H1 (cell line): ENCODE measurements around the gene GIMAP5. TPM values are rescaled to one million over a fixed set of nuclear protein-coding genes. Genes with fewer than 3 reads are reported as not detected.

Source experiments
- CTCF ChIA-PET: fragments of 300-600 bp; sonication (Branson Sonifier 250); formaldehyde crosslinking; loops from one replicate; lab custom pipeline; 2021; ENCODE audit not compliant: partially characterized antibody; lab: Charles Lee
- POLR2A ChIA-PET: fragments of 300-600 bp; sonication (Branson Sonifier 250); formaldehyde crosslinking; loops from one replicate; lab custom pipeline; 2021; ENCODE audit warnings: inconsistent platforms; ENCODE audit not compliant: partially characterized antibody; lab: Charles Lee
- DNase-seq, 2 experiments: peaks; one replicate each; pipeline versions ENCODE4 v3.0.0 to v3.0.0-alpha.2; 2010 to 2022; ENCODE audit warnings: low spot score in 2 of 2, low read depth in 1 of 2, mixed read lengths in 1 of 2
- FAIRE-seq: peaks from 2 replicates; lab custom pipeline; 2011; peaks lifted over from hg19 to GRCh38; lab: Jason Lieb, UNC
- H2AFZ ChIP-seq: 2 replicates; pipeline ENCODE4 v1.8.1; 2012; ENCODE audit warnings: low read length, inconsistent platforms
- H2AK5ac ChIP-seq: 2 replicates; pipeline ENCODE4 v1.6.1; 2013; ENCODE audit warnings: low read depth, low read length
- H2BK120ac ChIP-seq: replicated peaks from 2 replicates; pipeline ENCODE3; 2013; ENCODE audit warnings: low read depth, low read length, inconsistent platforms
- H2BK12ac ChIP-seq: 2 replicates; pipeline ENCODE4 v1.6.1; 2013; ENCODE audit warnings: low read depth, low read length
- H2BK15ac ChIP-seq: 2 replicates; pipeline ENCODE4 v1.6.1; 2013; ENCODE audit warnings: low read length
- H2BK20ac ChIP-seq: 2 replicates; pipeline ENCODE4 v1.6.1; 2013; ENCODE audit warnings: low read length
- H2BK5ac ChIP-seq: 2 replicates; pipeline ENCODE4 v1.6.1; 2013; ENCODE audit warnings: low read depth, low read length
- H3K14ac ChIP-seq: 2 replicates; pipeline ENCODE4 v1.6.1; 2013; ENCODE audit warnings: inconsistent platforms; ENCODE audit not compliant: insufficient read length
- H3K18ac ChIP-seq: 2 replicates; pipeline ENCODE4 v1.6.1; 2013; ENCODE audit warnings: low read length; ENCODE audit errors: extremely low read depth
- H3K23ac ChIP-seq: 2 replicates; pipeline ENCODE4 v1.6.1; 2013; ENCODE audit warnings: inconsistent platforms; ENCODE audit not compliant: insufficient read length
- H3K23me2 ChIP-seq: 2 replicates; pipeline ENCODE4 v1.6.1; 2013; ENCODE audit warnings: low read depth, low read length
- H3K27ac ChIP-seq: 2 replicates; pipeline ENCODE4 v1.6.1; 2011; ENCODE audit warnings: low read depth, low read length, inconsistent platforms
- H3K27me3 ChIP-seq, 4 experiments: replicated peaks in 1 of 4; 1 replicate in 1 of 4; 2 replicates in 3 of 4; pipeline versions ENCODE4 v1.6.1 to v1.8.1; 2011 to 2013; ENCODE audit warnings: low read length in 3 of 4, mild to moderate bottlenecking in 3 of 4, inconsistent platforms in 2 of 4, mixed read lengths in 2 of 4, moderate library complexity in 1 of 4; ENCODE audit not compliant: control insufficient read depth in 3 of 4, insufficient read depth in 3 of 4; ENCODE audit errors: extremely low read depth in 1 of 4
- H3K36me3 ChIP-seq, 4 experiments: 2 replicates each; pipeline versions ENCODE4 v1.6.1 to v1.8.1; 2011 to 2013; ENCODE audit warnings: mild to moderate bottlenecking in 4 of 4, low read length in 3 of 4, moderate library complexity in 2 of 4, control low read depth in 1 of 4, inconsistent platforms in 1 of 4; ENCODE audit not compliant: insufficient read depth in 4 of 4, control insufficient read depth in 2 of 4
- H3K4ac ChIP-seq: replicated peaks from 2 replicates; pipeline ENCODE3; 2013; ENCODE audit warnings: low read length, low read depth, mixed read lengths, inconsistent platforms; ENCODE audit not compliant: insufficient read length
- H3K4me1 ChIP-seq, 4 experiments: replicated peaks in 1 of 4; 1 replicate in 1 of 4; 2 replicates in 3 of 4; pipeline versions ENCODE4 v1.6.1 to v1.8.1; 2011 to 2013; ENCODE audit warnings: low read length in 3 of 4, inconsistent platforms in 2 of 4, mixed read lengths in 1 of 4; ENCODE audit not compliant: insufficient read depth in 4 of 4, control insufficient read depth in 3 of 4
- H3K4me2 ChIP-seq, 2 experiments: 2 replicates each; pipeline versions ENCODE4 v1.6.1 to v1.8.1; 2011 to 2013; ENCODE audit warnings: low read depth in 2 of 2, low read length in 2 of 2, control low read depth in 1 of 2, inconsistent platforms in 1 of 2, mild to moderate bottlenecking in 1 of 2; ENCODE audit not compliant: insufficient read depth in 1 of 2
- H3K4me3 ChIP-seq, 4 experiments: fragments of 200-600, 300-600 bp in 1 of 4; sonication (generic), shearing (Covaris generic), sonication (Bioruptor Twin) in 1 of 4; 2 replicates each; pipeline versions ENCODE4 v1.5.1 to v1.8.1; 2011 to 2016; ENCODE audit warnings: low read length in 4 of 4, low read depth in 3 of 4, control low read depth in 2 of 4, inconsistent platforms in 2 of 4, mild to moderate bottlenecking in 2 of 4, mixed read lengths in 1 of 4, moderate library complexity in 1 of 4; ENCODE audit not compliant: insufficient read depth in 2 of 4; ENCODE audit errors: extremely low read depth in 1 of 4
- H3K56ac ChIP-seq: replicated peaks from 2 replicates; pipeline ENCODE3; 2013; ENCODE audit warnings: low read depth, mild to moderate bottlenecking, mixed read lengths, low read length, inconsistent platforms; ENCODE audit not compliant: insufficient read length
- H3K79me1 ChIP-seq: 2 replicates; pipeline ENCODE4 v1.6.1; 2013; ENCODE audit warnings: low read depth, low read length, control low read depth
- H3K79me2 ChIP-seq, 2 experiments: 2 replicates each; pipeline versions ENCODE4 v1.6.1 to v1.8.1; 2012 to 2013; ENCODE audit warnings: low read length in 2 of 2, mild to moderate bottlenecking in 2 of 2, inconsistent platforms in 1 of 2; ENCODE audit not compliant: insufficient read depth in 2 of 2, control insufficient read depth in 1 of 2
- H3K9ac ChIP-seq, 4 experiments: replicated peaks in 1 of 4; 1 replicate in 1 of 4; 2 replicates in 3 of 4; pipeline versions ENCODE4 v1.6.1 to v1.8.1; 2011 to 2013; ENCODE audit warnings: low read depth in 3 of 4, low read length in 3 of 4, control low read depth in 2 of 4, mild to moderate bottlenecking in 2 of 4, moderate library complexity in 2 of 4, inconsistent platforms in 1 of 4; ENCODE audit errors: extremely low read depth in 1 of 4
- H3K9me3 ChIP-seq, 2 experiments: 2 replicates each; pipeline versions ENCODE4 v1.6.1 to v1.8.1; 2012 to 2013; ENCODE audit warnings: mild to moderate bottlenecking in 2 of 2, moderate library complexity in 2 of 2, control low read depth in 1 of 2, inconsistent platforms in 1 of 2, low read depth in 1 of 2, low read length in 1 of 2, mixed read lengths in 1 of 2; ENCODE audit not compliant: insufficient read depth in 2 of 2
- H4K20me1 ChIP-seq, 2 experiments: replicated peaks in 1 of 2; 2 replicates each; pipeline versions ENCODE3 to v1.8.1; 2011 to 2013; ENCODE audit warnings: inconsistent platforms in 2 of 2, low read length in 2 of 2, mild to moderate bottlenecking in 1 of 2; ENCODE audit not compliant: insufficient read depth in 2 of 2, control insufficient read depth in 1 of 2
- H4K5ac ChIP-seq: 2 replicates; pipeline ENCODE4 v1.6.1; 2013; ENCODE audit warnings: low read length, low read depth, mixed read lengths, inconsistent platforms; ENCODE audit not compliant: insufficient read length
- H4K8ac ChIP-seq: 2 replicates; pipeline ENCODE4 v1.8.0; 2013; ENCODE audit warnings: mild to moderate bottlenecking, moderate library complexity, low read length, inconsistent platforms; ENCODE audit not compliant: insufficient read depth; ENCODE audit errors: extremely low read depth
- H4K91ac ChIP-seq: replicated peaks from 2 replicates; pipeline ENCODE3; 2013; ENCODE audit warnings: low read length, mixed read lengths, inconsistent platforms; ENCODE audit not compliant: insufficient read length
- CHD2 ChIP-seq: IDR thresholded peaks from 2 replicates; pipeline ENCODE4 v1.6.1; 2012; ENCODE audit warnings: low read length, improper control_type of control experiment
- EZH2 ChIP-seq: fragments of 200-600 bp; sonication (generic); IDR thresholded peaks from 2 replicates; pipeline ENCODE4 v1.7.1; 2012; ENCODE audit warnings: low read depth, mild to moderate bottlenecking, moderate library complexity, low read length, inconsistent platforms; ENCODE audit not compliant: severe bottlenecking
- FOSL1 ChIP-seq: IDR thresholded peaks from 2 replicates; pipeline ENCODE4 v1.6.1; 2011; ENCODE audit warnings: mild to moderate bottlenecking, low read depth, low read length, moderate library complexity; ENCODE audit not compliant: insufficient read depth
- GABPA ChIP-seq: IDR thresholded peaks from 2 replicates; pipeline ENCODE4 v1.6.1; 2011; ENCODE audit warnings: mild to moderate bottlenecking, low read length, moderate library complexity, borderline replicate concordance; ENCODE audit not compliant: insufficient read depth
- JUND ChIP-seq: IDR thresholded peaks from 2 replicates; pipeline ENCODE4 v1.6.1; 2011; ENCODE audit warnings: mild to moderate bottlenecking, improper control_type of control experiment, low read length
- POLR2A ChIP-seq, 2 experiments: IDR thresholded peaks; 1 replicate in 1 of 2; 2 replicates in 1 of 2; pipeline ENCODE4 v1.6.1; 2011; ENCODE audit warnings: low read depth in 2 of 2, low read length in 2 of 2, mild to moderate bottlenecking in 2 of 2; ENCODE audit errors: control extremely low read depth in 1 of 2
- RNF2 ChIP-seq: fragments of 200-900, 300-1000 bp; sonication (generic); IDR thresholded peaks from 2 replicates; pipeline ENCODE4 v1.7.1; 2016; ENCODE audit warnings: borderline replicate concordance, low read depth, mild to moderate bottlenecking, antibody characterized with exemption, low read length; ENCODE audit not compliant: poor library complexity, severe bottlenecking; ENCODE audit errors: missing control alignments
- RXRA ChIP-seq: IDR thresholded peaks from 2 replicates; pipeline ENCODE4 v1.6.1; 2011; ENCODE audit warnings: low read depth, mild to moderate bottlenecking, low read length, moderate library complexity; ENCODE audit not compliant: insufficient read depth
- SP1 ChIP-seq: IDR thresholded peaks from 2 replicates; pipeline ENCODE4 v1.6.1; 2011; ENCODE audit warnings: low read depth, low read length
- SP4 ChIP-seq: IDR thresholded peaks from 2 replicates; pipeline ENCODE4 v1.6.1; 2012; ENCODE audit warnings: low read length, inconsistent platforms
- USF2 ChIP-seq: IDR thresholded peaks from 2 replicates; pipeline ENCODE4 v1.6.1; 2011; ENCODE audit warnings: low read length, improper control_type of control experiment
- WGBS, 2 experiments: shearing (Covaris generic) in 1 of 2; methylation state at CpG; one replicate each; pipeline versions ENCODE4 v1.1.6 to v1.1.7; 2013 to 2015; ENCODE audit warnings: low lambda C conversion rate in 2 of 2, mixed read lengths in 2 of 2, inconsistent platforms in 1 of 2, low coverage in 1 of 2, missing lambda C conversion rate in 1 of 2; ENCODE audit not compliant: insufficient replicate concordance in 2 of 2, insufficient coverage in 1 of 2, insufficient read length in 1 of 2; ENCODE audit errors: extremely low coverage in 1 of 2, missing lambda C conversion rate in 1 of 2; 5-methylcytosine and 5-hydroxymethylcytosine counted together
- polyA plus RNA-seq, 7 experiments: library from polyadenylated mRNA; depleted of rRNA in 3 of 7; stranded (reverse) in 5 of 7; unstranded in 2 of 7; fragments of >200 nt in 5 of 7; fragments of 200-250 nt in 2 of 7; gene quantifications; 1 replicate in 5 of 7; 2 replicates in 1 of 7; 4 replicates in 1 of 7; pipeline versions ENCODE4 v1.2.1 to v1.2.3, GENCODE V29; 2011 to 2013; ENCODE audit warnings: missing spikeins in 2 of 7, mixed read lengths in 2 of 7
- total RNA-seq: library from RNA; stranded (reverse); fragmentation: NEBNext Ultra II Directional; extraction: Animal tissue kit (Norgen Biotek cat#: 25700); gene quantifications from 2 replicates; pipeline ENCODE4 v1.2.1, GENCODE V29; 2021

The GIMAP5 gene
- total and polyA plus RNA-seq, 2 of the 8 experiments (the other 6 are each of a cell fraction or from before 2014, with no cell fraction given), result not detected

- Histone ChIP-seq H3K27me3 (no peaks in the 10 kb centered on the region; a peak in 1 of 7 replicates), H2BK20ac (no peak overlapping the region), H3K4me3 (no peak overlapping the region), H3K9me3 (no peaks in the 10 kb centered on the region), H3K79me1 (no peaks in the 10 kb centered on the region), H3K36me3 (no peaks in the 10 kb centered on the region), H2BK120ac (no peak overlapping the region), H4K5ac (no peak overlapping the region), H3K4me1 (no peaks in the 10 kb centered on the region; a peak in 1 of 7 replicates), H3K23me2 (no peaks in the 10 kb centered on the region), H3K23ac (no peak overlapping the region), H3K27ac (no peak overlapping the region), H3K18ac (no peak overlapping the region), H4K20me1 (no peaks in the 10 kb centered on the region), H2BK12ac (no peak overlapping the region), H2AK5ac (no peak overlapping the region), H3K79me2 (no peaks in the 10 kb centered on the region), H4K91ac (no peak overlapping the region), H3K4ac (no peak overlapping the region), H3K14ac (no peak overlapping the region), H3K4me2 (no peak overlapping the region), H2AFZ (no peak overlapping the region), H2BK15ac (no peak overlapping the region), H2BK5ac (no peak overlapping the region), H4K8ac (no peak overlapping the region), H3K56ac (no peak overlapping the region), H3K9ac (no peak overlapping the region; a peak in 1 of 7 replicates)
- FAIRE-seq (no peak), DNase-seq (no peak)
- POLR2A ChIA-PET, result interaction anchor here (1.2 kb wide), 1 partner anchor 11 kb away, joined by 3 read pairs; the partner anchor contains the start of gene TMEM176B
- WGBS, 2 experiments, result 90% methylated on average over 9 of the region's 9 CpGs; no CpG with 5 or more reads in 1 of the 2 experiments
- CTCF ChIA-PET, result interaction anchor here (0.8 to 2.7 kb wide), 10 partner anchors 10 to 197 kb away, joined by 3 to 19 read pairs (median 4); no protein-coding TSS in a partner anchor
- TF ChIP-seq SP1 (no peak), POLR2A (IDR thresholded peaks at IDR 0.05; ENCODE audit: control extremely low read depth in 1 of 2, low read depth in 2 of 2, low read length in 2 of 2) (no peak), USF2 (no peak), RXRA (no peak), FOSL1 (no peak), SP4 (no peak), CHD2 (no peak), GABPA (no peak), EZH2 (no peak), RNF2 (no peak), JUND (no peak)
Observed at GRCh38 chr7:150788474-150789269, 51.5 kb downstream of the GIMAP5 start.
